Stimulated activated memory B cell treated with anti-CD40 and anti-IgM and Interleukin-4, amounts not matched to agents 10 μg/mL and 1 μg/mL and 100 μg/mL, for 72 hours (primary cell): ENCODE results near the gene PTGIS.

Experiments used
- ATAC-seq: fragments of 150-1000 bp; cut with Tn5 transposase; 2 replicates; pipeline ENCODE4 v1.10.0; 2021
- H3K27ac Mint-ChIP-seq: one replicate; pipeline ENCODE4 v1.8.0; 2022; ENCODE audit warnings: mild to moderate bottlenecking, mixed read lengths
- H3K27me3 Mint-ChIP-seq: one replicate; pipeline ENCODE4 v1.8.0; 2022; ENCODE audit warnings: mixed read lengths
- H3K36me3 Mint-ChIP-seq: one replicate; pipeline ENCODE4 v1.8.0; 2022; ENCODE audit warnings: mixed read lengths
- H3K4me1 Mint-ChIP-seq: one replicate; pipeline ENCODE4 v1.8.0; 2022; ENCODE audit warnings: mixed read lengths
- H3K4me3 Mint-ChIP-seq: one replicate; pipeline ENCODE4 v1.8.0; 2022; ENCODE audit warnings: mild to moderate bottlenecking, moderate library complexity, mixed read lengths
- H3K9me3 Mint-ChIP-seq: one replicate; pipeline ENCODE4 v1.8.0; 2022; ENCODE audit warnings: mixed read lengths

The PTGIS gene

DNA sequence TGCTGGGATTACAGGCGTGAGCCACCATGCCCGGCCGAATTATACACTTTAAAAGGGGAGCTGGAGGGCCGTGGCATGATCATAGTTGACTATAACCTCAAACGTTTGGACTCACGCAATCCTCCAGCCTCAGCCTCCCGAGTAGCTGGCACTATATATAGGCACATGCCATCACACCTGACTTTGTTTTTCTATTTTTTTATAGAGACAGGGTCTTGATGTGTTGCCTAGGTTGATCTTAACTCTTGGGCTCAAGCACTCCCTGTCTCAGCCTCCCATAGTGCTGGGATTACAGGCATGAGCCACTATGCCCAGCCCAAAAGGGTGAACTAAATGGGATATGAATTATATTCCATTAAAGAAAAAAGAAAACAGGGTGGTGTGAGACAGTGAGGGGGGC lies 7.8 kb downstream of the PTGIS start:
- ATAC-seq: no peak
- Mint-ChIP-seq H3K36me3 (no peaks in the 10 kb centered on the region), H3K9me3 (no peaks in the 10 kb centered on the region), H3K27me3 (peaks cover 58% of the 10 kb centered on the region), H3K27ac (no peak overlapping the region), H3K4me1 (no peaks in the 10 kb centered on the region), H3K4me3 (no peak overlapping the region)

DNA sequence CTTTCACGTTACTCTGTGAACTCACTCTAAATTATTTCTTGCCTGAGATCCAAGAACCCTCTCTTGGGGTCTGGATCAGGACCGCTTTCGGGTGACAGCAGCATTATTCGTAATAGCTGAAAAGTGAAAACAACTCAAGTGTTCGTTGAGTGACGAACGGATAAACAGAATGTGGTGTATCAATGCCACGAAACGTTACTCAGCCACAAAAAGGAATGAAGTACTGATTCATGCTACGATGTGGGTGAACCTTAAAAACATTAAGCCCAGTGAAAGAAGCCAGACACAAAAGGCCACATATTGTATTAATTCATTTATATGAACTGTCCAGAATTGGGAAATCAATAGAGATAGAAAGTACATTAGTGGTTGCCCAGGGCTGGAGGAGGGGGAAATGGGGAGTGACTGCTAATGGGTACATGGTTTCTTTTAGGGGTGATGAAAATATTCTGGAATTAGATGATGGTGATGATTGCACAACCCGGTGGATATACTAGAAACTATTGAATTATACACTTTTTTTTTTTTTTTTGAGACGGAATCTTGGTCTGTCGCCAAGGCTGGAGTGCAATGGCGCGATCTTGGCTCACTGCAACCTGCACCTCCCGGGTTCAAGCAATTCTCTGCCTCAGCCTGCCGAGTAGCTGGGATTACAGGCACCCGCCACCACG lies 8.4 kb downstream of the PTGIS start:
- no peaks in the 10 kb centered on the region for H3K9me3 Mint-ChIP-seq
- ATAC-seq: no peak
- H3K4me3 Mint-ChIP-seq: no peak overlapping the region
- no peaks in the 10 kb centered on the region for H3K36me3 Mint-ChIP-seq
- no peaks in the 10 kb centered on the region for H3K4me1 Mint-ChIP-seq
- H3K27ac Mint-ChIP-seq: no peak overlapping the region
- peaks cover 58% of the 10 kb centered on the region for H3K27me3 Mint-ChIP-seq

GRCh38 chr20:49558826-49559225 lies 9.1 kb downstream of the PTGIS start:
- no peaks in the 10 kb centered on the region for H3K36me3 Mint-ChIP-seq
- no peak overlapping the region for H3K27ac Mint-ChIP-seq
- no peak overlapping the region for H3K4me3 Mint-ChIP-seq
- no peak for ATAC-seq
- H3K9me3 Mint-ChIP-seq: no peaks in the 10 kb centered on the region
- H3K27me3 Mint-ChIP-seq: peaks cover 58% of the 10 kb centered on the region
- H3K4me1 Mint-ChIP-seq: no peaks in the 10 kb centered on the region

DNA sequence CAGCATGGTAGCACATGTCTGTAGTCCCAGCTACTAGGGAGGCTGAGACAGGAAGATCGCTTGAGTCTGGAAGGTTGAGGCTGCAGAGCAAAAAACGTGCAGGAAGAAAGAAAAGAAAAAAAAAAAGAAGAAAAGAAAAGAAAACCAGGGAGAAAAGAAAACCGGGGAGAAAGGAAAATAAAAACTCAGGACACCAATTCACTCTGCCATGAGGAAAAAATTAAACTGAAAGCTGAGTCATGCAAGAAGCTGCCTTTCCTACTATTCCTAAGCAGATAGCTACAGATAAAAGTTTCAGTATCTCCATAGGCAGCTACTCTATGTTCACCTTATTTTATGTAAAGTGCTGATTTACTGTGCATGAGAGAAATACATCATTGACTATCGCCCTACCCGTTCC lies 10.5 kb downstream of the PTGIS start:
- Mint-ChIP-seq H3K27me3 (peaks cover 52% of the 10 kb centered on the region), H3K36me3 (no peaks in the 10 kb centered on the region), H3K4me1 (no peaks in the 10 kb centered on the region), H3K9me3 (no peaks in the 10 kb centered on the region), H3K4me3 (no peak overlapping the region), H3K27ac (no peak overlapping the region)
- ATAC-seq: no peak

DNA sequence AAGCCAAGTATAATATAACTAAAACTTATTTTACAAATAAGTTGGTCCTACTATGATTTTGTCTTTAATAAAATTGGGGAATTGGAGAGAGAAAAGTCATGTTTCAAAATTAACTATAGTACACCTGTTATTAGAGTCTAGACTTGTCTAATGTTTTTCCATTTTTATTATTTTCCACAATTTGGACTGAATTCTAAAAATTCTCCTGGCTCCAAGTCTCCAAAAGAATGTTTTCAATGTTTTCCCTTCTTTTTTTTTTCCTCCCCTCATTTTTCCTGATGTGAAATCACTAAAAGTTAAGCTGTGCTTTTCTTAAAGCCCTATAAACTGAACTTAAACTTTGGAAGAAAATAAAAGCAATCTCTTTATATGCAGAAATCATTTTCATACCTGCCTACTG lies 11.3 kb downstream of the PTGIS start:
- H3K27me3 Mint-ChIP-seq: peaks cover 45% of the 10 kb centered on the region
- ATAC-seq: no peak

DNA sequence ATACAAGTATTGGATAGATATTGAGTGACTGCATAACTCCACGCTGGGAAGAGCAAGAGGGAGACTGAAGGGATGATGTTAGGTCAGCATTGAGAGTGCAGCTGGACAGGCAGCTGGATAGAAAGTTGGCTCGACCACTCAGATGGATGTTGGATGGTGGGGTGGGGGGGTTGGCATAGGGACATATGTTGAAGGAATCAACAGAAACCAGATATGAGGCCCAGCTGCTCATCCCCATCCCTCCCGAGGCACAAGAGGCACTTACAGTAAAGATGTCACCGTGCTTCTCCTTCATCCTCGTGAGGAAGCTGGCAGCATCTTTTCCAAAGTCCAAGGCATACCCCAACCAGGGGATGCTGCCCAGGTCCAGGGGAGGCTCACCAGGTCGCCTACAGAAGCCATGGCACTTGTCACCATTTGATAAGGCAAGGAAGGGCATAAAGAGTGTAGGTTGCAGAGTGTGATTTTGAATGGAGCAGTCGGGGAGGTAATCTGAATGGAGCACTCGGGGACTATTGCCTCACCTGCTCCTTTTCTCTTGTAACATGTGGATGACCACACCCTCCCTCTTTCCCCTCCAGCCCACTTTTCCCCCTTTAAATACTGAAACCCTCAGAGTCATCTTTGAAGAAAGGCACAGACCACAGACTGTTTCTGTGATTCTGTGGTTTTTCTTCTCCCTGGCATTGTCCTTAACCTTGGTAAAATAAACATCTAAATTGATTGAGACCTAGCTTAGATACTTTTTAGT lies 18.0 kb downstream of the PTGIS start:
- ATAC-seq: no peak
- no peaks in the 10 kb centered on the region for H3K4me1 Mint-ChIP-seq
- H3K27ac Mint-ChIP-seq: no peak overlapping the region
- H3K27me3 Mint-ChIP-seq: no peaks in the 10 kb centered on the region
- H3K9me3 Mint-ChIP-seq: peaks cover 4% of the 10 kb centered on the region
- no peak overlapping the region for H3K4me3 Mint-ChIP-seq
- no peaks in the 10 kb centered on the region for H3K36me3 Mint-ChIP-seq

More for the DNA sequence above, 11.3 kb downstream of the PTGIS start:
- Mint-ChIP-seq H3K27ac (no peak overlapping the region), H3K9me3 (no peaks in the 10 kb centered on the region), H3K36me3 (no peaks in the 10 kb centered on the region), H3K4me3 (no peak overlapping the region), H3K4me1 (no peaks in the 10 kb centered on the region)

DNA sequence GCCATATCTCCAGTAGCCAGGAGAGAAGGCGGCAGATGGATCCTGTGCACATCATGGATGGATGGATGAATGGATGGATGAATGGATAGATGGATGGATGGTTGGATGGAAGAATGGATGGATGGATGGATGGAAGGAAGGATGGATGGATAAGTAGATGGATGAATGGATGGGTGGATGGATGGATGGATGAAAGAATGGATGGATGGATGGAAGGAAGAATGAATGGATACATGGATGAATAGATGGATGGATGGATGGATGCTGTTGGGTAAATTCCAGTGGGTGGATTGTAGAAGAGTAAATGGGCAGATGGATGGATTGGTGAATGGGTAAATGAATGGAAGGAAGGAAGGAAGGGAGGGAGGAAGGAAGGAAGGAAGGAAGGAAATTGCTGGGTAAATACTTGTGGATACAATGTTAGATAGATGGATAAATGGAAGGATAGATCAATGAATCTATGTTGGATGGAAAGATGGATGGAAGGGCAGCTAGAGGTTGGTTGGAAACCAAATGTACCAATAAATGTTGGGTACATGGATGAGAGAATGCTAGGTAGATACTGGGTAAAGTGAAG lies 19.5 kb downstream of the PTGIS start:
- peaks cover 4% of the 10 kb centered on the region for H3K9me3 Mint-ChIP-seq
- no peaks in the 10 kb centered on the region for H3K27me3 Mint-ChIP-seq
- H3K27ac Mint-ChIP-seq: no peak overlapping the region
- no peak for ATAC-seq
- no peak overlapping the region for H3K4me3 Mint-ChIP-seq
- no peaks in the 10 kb centered on the region for H3K4me1 Mint-ChIP-seq
- H3K36me3 Mint-ChIP-seq: no peaks in the 10 kb centered on the region

DNA sequence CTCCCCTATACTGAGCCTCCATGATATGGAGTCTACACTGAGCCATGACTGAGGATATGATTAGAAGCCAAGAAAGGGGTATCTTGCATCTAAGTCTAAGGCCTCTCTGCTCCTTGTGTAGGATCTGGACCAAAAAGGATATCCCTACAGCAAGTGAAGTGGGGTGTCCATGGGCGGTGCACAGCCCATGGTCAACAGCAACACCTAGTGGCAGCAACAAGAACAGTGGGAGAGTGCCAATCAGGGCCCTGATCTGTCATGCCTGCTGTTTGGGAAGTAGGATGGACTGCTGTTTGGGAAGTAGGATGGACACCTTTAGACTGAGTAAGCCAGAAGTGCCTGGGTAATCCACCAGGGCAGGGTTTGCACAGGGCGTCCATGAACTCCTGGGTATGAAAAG lies 22.4 kb downstream of the PTGIS start:
- H3K9me3 Mint-ChIP-seq: peaks cover 4% of the 10 kb centered on the region
- peaks cover 3% of the 10 kb centered on the region for H3K27me3 Mint-ChIP-seq
- no peak overlapping the region for H3K4me3 Mint-ChIP-seq
- no peak overlapping the region for H3K27ac Mint-ChIP-seq
- H3K36me3 Mint-ChIP-seq: no peaks in the 10 kb centered on the region
- ATAC-seq: no peak
- H3K4me1 Mint-ChIP-seq: peaks cover 6% of the 10 kb centered on the region

- Mint-ChIP-seq H3K27me3 (peaks cover 13% of the 10 kb centered on the region), H3K4me1 (peaks cover 6% of the 10 kb centered on the region), H3K4me3 (no peak overlapping the region), H3K9me3 (peaks cover 4% of the 10 kb centered on the region), H3K36me3 (no peaks in the 10 kb centered on the region), H3K27ac (no peak overlapping the region)
- ATAC-seq: no peak
These were observed 23.4 kb downstream of the PTGIS start for GRCh38 chr20:49544535-49544934.

- no peak overlapping the region for H3K4me3 Mint-ChIP-seq
- ATAC-seq: no peak
- H3K27ac Mint-ChIP-seq: no peak overlapping the region
- H3K4me1 Mint-ChIP-seq: peaks cover 6% of the 10 kb centered on the region
- peaks cover 19% of the 10 kb centered on the region for H3K27me3 Mint-ChIP-seq
- no peaks in the 10 kb centered on the region for H3K36me3 Mint-ChIP-seq
- H3K9me3 Mint-ChIP-seq: peaks cover 4% of the 10 kb centered on the region
These were observed 24.0 kb downstream of the PTGIS start for GRCh38 chr20:49543858-49544437.

GRCh38 chr20:49543071-49543857 lies 24.7 kb downstream of the PTGIS start:
- Mint-ChIP-seq H3K9me3 (peaks cover 4% of the 10 kb centered on the region), H3K36me3 (no peaks in the 10 kb centered on the region), H3K4me1 (peaks cover 6% of the 10 kb centered on the region), H3K4me3 (no peak overlapping the region), H3K27ac (no peak overlapping the region), H3K27me3 (peaks cover 19% of the 10 kb centered on the region)
- ATAC-seq: no peak

DNA sequence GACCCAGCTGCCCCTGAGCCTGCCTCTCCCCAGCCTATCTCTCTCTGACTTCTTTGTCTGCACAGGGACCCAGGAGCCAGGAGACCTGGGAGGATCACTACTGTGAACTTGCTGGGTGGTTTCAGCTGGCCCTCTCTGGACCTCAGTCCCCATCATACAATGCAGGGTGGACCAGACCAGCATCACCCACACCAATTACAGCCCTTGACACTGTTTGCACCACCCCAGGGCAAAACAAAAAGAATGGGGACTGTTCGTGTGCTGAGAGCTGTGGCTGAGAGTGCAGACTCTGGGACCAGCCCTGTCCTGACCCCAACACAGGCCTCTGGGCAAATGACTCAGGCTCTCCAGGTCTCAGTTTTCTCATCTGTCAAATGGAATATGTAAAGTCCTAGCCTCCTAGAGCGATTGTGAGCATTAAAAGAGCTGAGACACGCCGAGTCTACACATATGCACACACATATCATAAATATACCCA lies 25.4 kb downstream of the PTGIS start:
- H3K9me3 Mint-ChIP-seq: peaks cover 4% of the 10 kb centered on the region
- H3K27me3 Mint-ChIP-seq: peaks cover 21% of the 10 kb centered on the region
- H3K4me3 Mint-ChIP-seq: no peak overlapping the region
- no peaks in the 10 kb centered on the region for H3K36me3 Mint-ChIP-seq
- no peak for ATAC-seq
- H3K4me1 Mint-ChIP-seq: peaks cover 6% of the 10 kb centered on the region
- no peak overlapping the region for H3K27ac Mint-ChIP-seq

DNA sequence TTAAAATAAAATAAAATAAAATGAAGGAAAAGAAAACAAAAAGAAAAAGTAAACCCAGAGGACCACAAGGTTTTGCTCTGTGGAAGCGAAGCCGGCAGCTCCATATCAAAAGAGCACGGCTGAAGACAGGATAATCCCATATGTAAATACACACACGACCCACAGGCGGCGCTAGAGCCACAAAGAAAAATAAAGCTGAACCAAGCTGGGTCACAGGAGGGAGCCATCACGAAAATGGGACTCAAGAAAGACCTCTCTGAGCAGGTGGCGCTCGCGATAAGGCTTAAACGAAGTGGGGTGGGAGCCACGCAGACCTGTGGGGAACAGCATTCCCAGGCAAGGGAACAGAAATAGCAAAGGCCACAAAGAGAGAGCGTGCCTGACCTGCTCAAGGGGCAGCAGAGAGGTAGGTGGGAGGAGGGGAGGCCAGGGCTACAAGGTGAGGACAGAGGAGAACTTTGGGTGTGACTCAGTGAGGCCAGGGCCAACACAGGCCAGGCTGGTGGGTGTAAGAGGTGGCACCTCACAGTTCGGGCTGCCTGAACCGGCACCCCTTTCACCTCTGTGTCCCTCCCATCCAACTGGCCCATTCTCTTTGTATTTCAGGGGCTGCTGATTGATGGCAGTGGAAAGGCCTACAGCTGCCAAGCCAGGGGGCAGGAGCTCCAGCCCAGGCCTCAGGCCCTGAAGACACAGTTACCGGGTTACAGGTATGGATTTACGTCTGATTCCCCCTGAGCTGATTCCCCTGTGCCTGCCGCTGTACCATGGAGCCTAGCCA lies 26.0 kb downstream of the PTGIS start:
- peak; percentile 53 for ATAC-seq
- Mint-ChIP-seq H3K36me3 (no peaks in the 10 kb centered on the region), H3K4me1 (peaks cover 6% of the 10 kb centered on the region), H3K4me3 (no peak overlapping the region), H3K9me3 (peaks cover 4% of the 10 kb centered on the region), H3K27ac (no peak overlapping the region), H3K27me3 (peaks cover 28% of the 10 kb centered on the region)

- Mint-ChIP-seq H3K36me3 (no peaks in the 10 kb centered on the region), H3K27me3 (peaks cover 34% of the 10 kb centered on the region), H3K4me3 (no peak overlapping the region), H3K4me1 (peaks cover 6% of the 10 kb centered on the region), H3K9me3 (peaks cover 4% of the 10 kb centered on the region), H3K27ac (no peak overlapping the region)
- no peak for ATAC-seq
These were observed 27.1 kb downstream of the PTGIS start for GRCh38 chr20:49540687-49541435.
